GM21576 (cell line): ENCODE results near the gene IMMP1L.
"Not testable (repeated sequence)": the region's sequence is repeated elsewhere in the genome, so short reads cannot be mapped to it uniquely, and the experiment has no call there.

Source experiments
- ATAC-seq: cut with Tn5 transposase; IDR thresholded peaks from one replicate; pipeline ENCODE4 v1.9.1; 2021; ENCODE audit warnings: mild to moderate bottlenecking, moderate library complexity; ENCODE audit not compliant: unreplicated experiment

Gene IMMP1L

GRCh38 chr11:31509429-31510345, at the start of gene IMMP1L, which contains the start of gene ELP4:
Gene IMMP1L, minus strand, starts transcription at chr11:31509622. Its CDS starts 46,346 bp downstream, at chr11:31463276.
Gene ELP4, plus strand, starts transcription at chr11:31509767. Its CDS starts 18 bp downstream, at chr11:31509785.
- peak; percentile 100 for ATAC-seq

- no peak for ATAC-seq
These were observed 48.6 kb upstream of the IMMP1L start for GRCh38 chr11:31558001-31558400.

GRCh38 chr11:31555938-31556337, 46.5 kb upstream of the IMMP1L start:
- no peak for ATAC-seq

- ATAC-seq, result no peak
These were observed 33.4 kb upstream of the IMMP1L start for GRCh38 chr11:31542862-31543261.

- no peak for ATAC-seq
These were observed 26.1 kb upstream of the IMMP1L start for GRCh38 chr11:31535479-31535878.

- no peak for ATAC-seq
These were observed 21.9 kb upstream of the IMMP1L start for GRCh38 chr11:31531293-31531692.

GRCh38 chr11:31529701-31530100, 20.3 kb upstream of the IMMP1L start:
- ATAC-seq, result no peak

GRCh38 chr11:31529189-31529588, 19.8 kb upstream of the IMMP1L start:
- no peak for ATAC-seq

- no peak for ATAC-seq
These were observed 12.2 kb upstream of the IMMP1L start for GRCh38 chr11:31521497-31522150.

GRCh38 chr11:31512117-31512516, 2.7 kb upstream of the IMMP1L start:
- ATAC-seq, result no peak

GRCh38 chr11:31509051-31509428, 382 bp downstream of the IMMP1L start:
- peak; percentile 11 for ATAC-seq

GRCh38 chr11:31500560-31500959, 8.9 kb downstream of the IMMP1L start:
- no peak for ATAC-seq

- ATAC-seq, result no peak
These were observed 9.7 kb downstream of the IMMP1L start for GRCh38 chr11:31499576-31500178.

GRCh38 chr11:31493762-31494161, 15.7 kb downstream of the IMMP1L start:
- not testable (repeated sequence) for ATAC-seq

- no peak for ATAC-seq
These were observed 16.2 kb downstream of the IMMP1L start for GRCh38 chr11:31493235-31493634.

- ATAC-seq, result no peak
These were observed 17.0 kb downstream of the IMMP1L start for GRCh38 chr11:31492320-31492913.

GRCh38 chr11:31487848-31488247, 21.6 kb downstream of the IMMP1L start:
- no peak for ATAC-seq

- no peak for ATAC-seq
These were observed 24.9 kb downstream of the IMMP1L start for GRCh38 chr11:31484497-31484896.

GRCh38 chr11:31480930-31481329, 28.5 kb downstream of the IMMP1L start:
- ATAC-seq, result no peak

- no peak for ATAC-seq
These were observed 30.4 kb downstream of the IMMP1L start for GRCh38 chr11:31479066-31479465.

- ATAC-seq, result no peak
These were observed 31.2 kb downstream of the IMMP1L start for GRCh38 chr11:31478223-31478590.
